ENCODE measurements around the gene AVPI1.
"Not testable (repeated sequence)": the region's sequence is repeated elsewhere in the genome, so short reads cannot be mapped to it uniquely, and the experiment has no call there.

The AVPI1 gene

GRCh38 chr10:97682042-97682441 lies 5.0 kb downstream of the AVPI1 start:
- DNase-seq, result no peak

DNA sequence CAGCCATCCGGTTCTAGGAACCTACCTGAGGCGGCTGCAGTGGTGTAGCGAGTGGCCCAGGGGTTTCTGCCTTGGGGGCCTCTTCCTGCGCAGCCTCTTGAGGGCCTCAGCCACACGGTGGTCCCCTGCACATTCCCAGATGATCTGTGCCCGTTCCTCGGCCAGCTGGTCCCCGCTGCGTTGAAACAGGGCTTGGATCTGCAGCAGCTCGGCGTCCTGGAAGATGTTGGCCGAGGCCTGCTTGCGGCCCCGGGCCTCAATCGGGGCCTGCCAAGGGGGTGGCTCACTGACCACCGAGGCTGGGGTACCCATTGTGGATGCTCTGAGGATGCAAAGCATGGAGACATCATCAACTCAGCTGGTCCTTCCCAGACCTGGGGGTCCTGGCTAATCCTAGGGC lies 7.4 kb downstream of the AVPI1 start:
- no peak for DNase-seq

- DNase-seq, result peak; percentile 44 to 65 (median 60)
These were observed 10.1 kb downstream of the AVPI1 start for GRCh38 chr10:97676770-97677581.

DNA sequence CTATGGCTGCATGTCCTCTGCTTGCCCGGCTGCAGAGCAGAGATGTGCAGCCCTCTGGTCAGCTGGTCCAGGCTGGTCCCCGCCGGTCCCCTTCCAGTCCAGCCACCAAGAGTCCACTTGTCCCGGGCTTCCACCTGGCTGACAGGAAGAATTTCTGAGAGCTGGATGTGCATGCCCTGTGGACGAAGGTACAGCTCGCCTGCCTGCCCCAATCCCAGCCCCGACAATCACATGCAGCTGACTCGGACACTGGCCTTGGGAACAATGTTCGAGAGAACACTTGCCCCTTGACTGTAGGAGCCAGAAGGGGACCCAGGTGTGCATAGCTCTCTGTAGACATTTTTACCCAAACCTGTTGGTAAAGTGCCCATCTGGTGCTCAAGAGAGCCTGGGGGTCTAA lies 11.8 kb downstream of the AVPI1 start:
- DNase-seq, result no peak

DNA sequence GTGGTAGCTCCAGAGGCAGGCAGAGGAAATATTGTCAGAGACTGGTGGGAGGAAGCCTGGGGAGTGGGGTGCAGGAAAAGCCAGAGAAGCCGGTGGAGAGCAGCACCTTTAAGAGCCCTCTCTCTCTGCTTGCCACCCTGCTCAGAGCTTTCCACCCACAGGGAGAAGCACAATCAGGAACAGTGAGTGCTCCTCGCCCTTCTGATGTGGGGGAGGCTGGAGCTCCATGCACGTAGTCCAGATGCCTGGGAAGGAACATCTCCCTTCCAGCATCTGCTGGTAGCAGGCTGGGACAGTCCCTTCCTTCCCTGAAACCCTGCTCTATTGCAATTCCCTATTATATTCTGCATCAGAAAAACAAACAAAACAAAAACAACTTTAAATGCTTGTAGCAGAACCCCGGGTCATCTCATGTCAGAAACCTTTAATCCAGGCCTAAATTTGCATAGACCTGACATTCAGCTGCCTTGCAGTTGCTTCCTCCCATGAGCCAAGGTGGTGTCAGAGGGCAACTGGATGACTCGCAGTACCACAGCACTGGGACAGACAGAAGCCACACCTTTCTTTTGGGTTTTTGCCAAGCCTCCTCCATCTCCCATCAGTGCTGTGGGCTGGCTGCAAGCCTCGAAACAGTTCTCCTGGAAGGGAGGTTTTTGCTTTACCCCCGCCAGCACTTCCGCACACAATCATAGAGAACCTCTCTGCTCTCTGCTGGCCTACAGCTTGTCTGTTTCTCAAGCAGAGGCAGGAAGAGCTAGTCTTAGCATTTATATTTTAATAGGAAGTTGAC lies 13.1 kb downstream of the AVPI1 start:
- peak in 1 of 3 donors; percentile 35 for DNase-seq

DNA sequence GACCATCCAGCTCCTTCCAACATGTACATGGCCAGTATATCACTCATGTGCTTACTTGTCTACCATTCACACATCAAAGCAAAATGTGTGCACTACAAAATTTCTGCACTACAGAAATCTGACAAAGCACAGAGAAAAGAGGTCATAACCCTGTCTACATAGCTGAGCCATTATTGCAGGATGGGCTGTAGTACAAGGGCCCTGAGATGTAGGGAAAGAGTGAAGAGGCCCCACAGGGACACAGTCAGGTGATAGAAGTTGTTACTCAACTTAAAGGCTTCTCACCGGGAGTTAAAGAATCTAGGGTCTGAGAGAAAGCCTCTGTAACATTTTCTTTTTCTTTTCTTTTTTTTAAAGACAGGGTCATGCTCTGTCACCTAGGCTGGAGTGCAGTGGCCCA lies 17.5 kb downstream of the AVPI1 start:
- no peak for DNase-seq

- no peak for DNase-seq
These were observed 19.6 kb downstream of the AVPI1 start for GRCh38 chr10:97667463-97667862.

GRCh38 chr10:97666992-97667391 lies 20.0 kb downstream of the AVPI1 start:
- no peak for DNase-seq

DNA sequence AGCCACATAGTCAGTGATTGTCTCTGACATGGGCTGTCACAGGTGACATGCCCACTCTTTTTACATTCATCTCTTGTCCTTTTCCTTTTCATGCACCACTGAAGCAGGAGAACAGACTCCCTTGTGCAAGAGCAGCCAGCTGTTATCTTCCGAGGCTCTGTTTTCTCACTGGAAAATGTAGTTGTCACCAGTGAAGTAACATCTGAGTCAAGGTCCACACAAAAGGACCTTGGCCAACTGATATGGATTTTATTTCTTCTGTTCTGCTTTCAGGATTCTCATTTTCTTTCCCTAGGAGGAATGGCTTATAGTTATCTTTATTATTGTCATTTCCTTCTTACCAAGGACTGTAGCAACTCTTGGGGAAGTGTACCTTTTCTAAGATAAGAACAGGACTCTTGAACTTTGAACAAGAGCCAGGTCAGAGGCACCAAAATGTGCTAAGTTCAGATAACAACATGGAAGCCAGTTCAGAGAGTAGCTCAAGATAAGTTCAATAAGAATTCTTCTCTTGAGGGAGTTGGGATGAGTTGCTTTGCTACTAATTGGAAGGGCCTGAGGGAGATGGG lies 22.7 kb downstream of the AVPI1 start:
- no peak for DNase-seq

DNA sequence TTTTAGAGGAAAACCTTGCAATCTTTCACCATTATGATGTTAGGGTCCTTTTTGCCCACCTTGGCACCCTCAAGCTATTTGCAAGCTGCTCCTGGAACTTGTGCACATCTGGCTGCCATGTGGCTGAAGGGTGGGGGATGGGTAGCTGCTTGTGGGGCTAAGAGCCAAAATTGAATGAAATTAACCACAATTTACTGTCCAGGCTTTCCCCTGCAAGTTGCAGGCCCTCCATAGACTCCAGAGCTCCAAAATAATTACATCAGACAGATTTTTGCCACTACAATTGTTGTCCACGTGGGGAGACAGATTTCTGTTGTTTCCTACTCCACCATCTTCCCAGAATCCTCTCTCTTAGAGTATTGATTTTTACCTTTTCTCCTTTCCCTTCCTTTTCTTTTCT lies 27.5 kb downstream of the AVPI1 start:
- no peak for DNase-seq

DNA sequence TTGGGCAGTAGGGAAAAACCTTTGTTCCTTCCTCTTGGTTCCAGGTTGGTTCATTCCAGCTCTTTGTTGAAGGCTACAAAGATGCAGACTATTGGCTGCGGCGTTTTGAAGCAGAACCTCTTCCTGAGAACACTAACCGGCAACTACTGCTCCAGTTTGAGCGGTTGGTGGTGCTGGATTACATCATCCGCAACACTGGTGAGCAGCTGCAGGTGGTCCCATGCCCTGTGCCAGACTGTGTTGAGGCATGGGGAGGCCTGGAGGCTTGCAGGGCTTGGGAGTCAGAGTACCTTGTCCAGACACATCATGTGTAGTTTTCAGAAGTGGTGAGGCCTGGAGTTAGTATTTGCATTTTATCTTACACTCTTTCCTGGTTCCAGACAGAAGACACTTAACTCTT lies 30.3 kb downstream of the AVPI1 start:
- no peak for DNase-seq

- DNase-seq, result no peak
These were observed 35.3 kb downstream of the AVPI1 start for GRCh38 chr10:97651773-97652172.

- DNase-seq, result peak; percentile 33 to 52 (median 51)
These were observed 36.3 kb downstream of the AVPI1 start for GRCh38 chr10:97650726-97651125.

GRCh38 chr10:97649405-97649750 lies 37.7 kb downstream of the AVPI1 start:
- not testable (repeated sequence) for DNase-seq

GRCh38 chr10:97648562-97649404 lies 38.3 kb downstream of the AVPI1 start:
- DNase-seq, result peak; percentile 89 to 98 (median 95)

GRCh38 chr10:97647556-97647955 lies 39.5 kb downstream of the AVPI1 start:
- DNase-seq, result peak; percentile 47 to 85 (median 85)

DNA sequence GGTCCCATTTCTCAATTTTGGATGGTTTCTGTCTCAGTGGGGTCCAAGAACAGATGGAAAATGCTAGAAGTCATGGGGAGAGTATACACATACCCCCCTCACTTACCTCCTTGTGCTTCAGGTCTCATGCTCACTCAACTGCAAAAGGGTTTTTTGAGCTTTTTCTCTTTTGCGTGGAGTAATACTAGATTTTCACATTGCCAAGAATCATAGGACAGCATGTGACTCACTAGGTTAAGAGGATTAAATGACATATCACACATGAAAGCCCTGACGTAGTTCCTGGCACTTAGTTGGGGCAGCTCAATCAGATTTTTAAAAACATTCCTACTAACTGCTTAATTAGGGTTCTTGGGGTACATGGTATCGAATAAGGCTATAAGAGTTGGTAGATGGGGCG lies 42.1 kb downstream of the AVPI1 start:
- peak; percentile 37 to 61 (median 56) for DNase-seq

- peak; percentile 44 to 71 (median 66) for DNase-seq
These were observed 43.5 kb downstream of the AVPI1 start for GRCh38 chr10:97643441-97643985.

DNA sequence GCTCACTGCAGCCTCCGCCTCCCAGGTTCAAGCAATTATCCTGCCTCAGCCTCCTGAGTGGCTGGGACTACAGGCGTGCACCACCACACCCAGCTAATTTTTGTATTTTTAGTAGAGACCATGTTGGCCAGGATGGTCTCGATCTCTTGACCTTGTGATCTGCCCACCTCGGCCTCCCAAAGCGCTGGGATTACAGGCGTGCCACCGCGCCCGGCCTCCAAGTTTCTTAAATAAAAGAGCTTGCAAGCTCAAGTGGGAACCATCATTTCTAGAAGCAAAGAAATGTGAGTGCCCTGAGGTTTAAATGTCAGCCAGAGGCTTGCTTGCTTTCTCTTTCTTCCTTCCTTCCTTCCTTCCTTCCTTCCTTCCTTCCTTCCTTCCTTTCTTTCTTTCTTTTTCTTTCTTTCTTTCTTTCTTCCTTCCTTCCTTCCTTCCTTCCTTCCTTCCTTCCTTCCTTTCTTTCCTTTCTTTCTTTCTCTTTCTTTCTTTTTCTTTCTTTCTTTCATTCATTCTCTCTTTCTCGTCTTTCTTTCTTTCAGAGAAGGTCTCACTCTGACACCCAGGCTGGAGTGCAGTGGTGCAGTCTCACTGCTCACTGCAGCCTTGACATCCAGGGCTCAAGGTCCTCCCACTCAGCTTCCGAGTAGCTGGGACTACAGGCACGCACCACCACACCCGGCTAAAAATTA lies 44.4 kb downstream of the AVPI1 start:
- not testable (repeated sequence) for DNase-seq

DNA sequence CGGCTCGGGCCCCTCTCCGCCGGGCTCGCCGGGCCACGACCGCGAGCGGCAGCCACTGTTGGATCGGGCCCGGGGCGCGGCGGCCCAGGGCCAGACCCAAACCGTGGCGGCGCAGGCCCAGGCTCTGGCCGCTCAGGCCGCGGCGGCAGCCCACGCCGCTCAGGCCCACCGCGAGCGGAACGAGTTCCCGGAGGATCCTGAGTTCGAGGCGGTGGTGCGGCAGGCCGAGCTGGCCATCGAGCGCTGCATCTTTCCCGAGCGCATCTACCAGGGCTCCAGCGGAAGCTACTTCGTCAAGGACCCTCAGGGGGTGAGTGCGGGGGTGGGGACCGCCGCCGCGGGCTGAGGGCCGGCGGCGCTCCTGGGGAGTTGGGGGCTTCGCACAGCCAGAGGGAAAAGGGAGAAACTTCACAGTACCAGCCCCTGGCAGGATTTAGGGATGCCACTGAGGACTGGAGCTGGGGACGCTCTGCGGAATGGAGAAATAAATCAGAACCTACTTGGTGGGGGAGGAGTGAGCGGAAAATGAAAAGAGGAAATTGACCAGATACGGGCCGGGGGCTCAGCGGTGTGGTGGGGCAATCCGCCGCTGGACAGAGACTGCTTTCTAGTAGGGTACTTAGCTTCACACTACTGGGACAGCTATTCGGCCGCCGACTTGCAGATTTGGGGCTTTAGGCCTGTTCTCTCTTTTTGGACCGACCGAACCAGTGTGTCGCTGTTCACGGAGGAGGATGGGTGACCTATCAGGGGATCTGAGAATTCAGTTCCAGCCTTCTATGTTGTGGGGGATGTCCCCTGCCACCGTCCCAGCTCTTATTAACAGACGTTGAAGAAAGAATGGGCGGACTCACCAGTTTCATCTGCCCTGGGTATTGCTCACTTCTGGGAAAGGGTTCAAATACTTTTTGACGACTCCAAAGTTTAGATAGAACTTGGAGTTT lies 45.9 kb downstream of the AVPI1 start:
- peak; percentile 58 to 77 (median 68) for DNase-seq
